H9 (cell line): ENCODE data around the gene ASB4. TPM values are rescaled to one million over a fixed set of nuclear protein-coding genes. Genes with fewer than 3 reads are reported as not detected.

Experiments
- DNase-seq: peaks from one replicate; pipeline ENCODE4 v3.0.0-alpha.2; 2017
- H2AFZ ChIP-seq: one replicate; pipeline ENCODE4 v1.6.1; 2013; ENCODE audit warnings: mild to moderate bottlenecking, low read length, control low read depth, moderate library complexity
- H2AK5ac ChIP-seq: 2 replicates; pipeline ENCODE4 v1.6.1; 2013; ENCODE audit warnings: low read length, control low read depth, mixed read lengths; ENCODE audit not compliant: insufficient read length
- H2BK120ac ChIP-seq: one replicate; pipeline ENCODE4 v1.6.1; 2013; ENCODE audit warnings: low read depth, mild to moderate bottlenecking, low read length, control low read depth, inconsistent platforms; ENCODE audit not compliant: poor library complexity, severe bottlenecking
- H2BK12ac ChIP-seq: 2 replicates; pipeline ENCODE4 v1.6.1; 2013; ENCODE audit warnings: low read length, control low read depth, mixed read lengths, low read depth; ENCODE audit not compliant: insufficient read length
- H2BK15ac ChIP-seq: 2 replicates; pipeline ENCODE4 v1.6.1; 2013; ENCODE audit warnings: low read depth, low read length, control low read depth
- H2BK20ac ChIP-seq: one replicate; pipeline ENCODE4 v1.6.1; 2013; ENCODE audit warnings: low read depth, mild to moderate bottlenecking, low read length, control low read depth, inconsistent platforms; ENCODE audit not compliant: poor library complexity, severe bottlenecking
- H2BK5ac ChIP-seq: 2 replicates; pipeline ENCODE4 v1.6.1; 2013; ENCODE audit warnings: low read length, control low read depth, mixed read lengths; ENCODE audit not compliant: insufficient read length
- H3K14ac ChIP-seq: 2 replicates; pipeline ENCODE4 v1.6.1; 2013; ENCODE audit warnings: low read length, control low read depth; ENCODE audit not compliant: insufficient read depth
- H3K18ac ChIP-seq: 2 replicates; pipeline ENCODE4 v1.6.1; 2013; ENCODE audit warnings: low read depth, mild to moderate bottlenecking, mixed read lengths, low read length, control low read depth; ENCODE audit not compliant: insufficient read length
- H3K23ac ChIP-seq: 2 replicates; pipeline ENCODE4 v1.6.1; 2013; ENCODE audit warnings: low read length, control low read depth, mixed read lengths, low read depth; ENCODE audit not compliant: insufficient read length
- H3K23me2 ChIP-seq: 2 replicates; pipeline ENCODE4 v1.6.1; 2013; ENCODE audit warnings: low read depth, mild to moderate bottlenecking, mixed read lengths, low read length, control low read depth; ENCODE audit not compliant: insufficient read length, poor library complexity, severe bottlenecking
- H3K27ac ChIP-seq: 2 replicates; pipeline ENCODE4 v1.5.1; 2013; ENCODE audit warnings: low read length, control low read depth, mixed read lengths, low read depth; ENCODE audit not compliant: insufficient read length
- H3K27me3 ChIP-seq: 2 replicates; pipeline ENCODE4 v1.6.1; 2013; ENCODE audit warnings: low read length, control low read depth, inconsistent platforms; ENCODE audit not compliant: insufficient read depth
- H3K4ac ChIP-seq: 2 replicates; pipeline ENCODE4 v1.6.1; 2013; ENCODE audit warnings: low read depth, mild to moderate bottlenecking, control low read depth, inconsistent platforms, low read length, moderate library complexity
- H3K4me1 ChIP-seq: 2 replicates; pipeline ENCODE4 v1.6.1; 2013; ENCODE audit warnings: low read length, control low read depth, inconsistent platforms; ENCODE audit not compliant: insufficient read depth
- H3K4me2 ChIP-seq: 2 replicates; pipeline ENCODE4 v1.6.1; 2013; ENCODE audit warnings: low read length, control low read depth, mixed read lengths; ENCODE audit not compliant: insufficient read length, insufficient read depth
- H3K56ac ChIP-seq: 2 replicates; pipeline ENCODE4 v1.6.1; 2013; ENCODE audit warnings: low read depth, mild to moderate bottlenecking, mixed read lengths, low read length, control low read depth; ENCODE audit not compliant: insufficient read length
- H3K79me1 ChIP-seq: 2 replicates; pipeline ENCODE4 v1.6.1; 2013; ENCODE audit warnings: low read depth, mild to moderate bottlenecking, moderate library complexity, low read length, control low read depth, inconsistent platforms; ENCODE audit not compliant: insufficient read depth, poor library complexity, severe bottlenecking
- H3K79me2 ChIP-seq: 2 replicates; pipeline ENCODE4 v1.6.1; 2013; ENCODE audit warnings: low read length, control low read depth, inconsistent platforms; ENCODE audit not compliant: insufficient read depth
- H3K9ac ChIP-seq: 2 replicates; pipeline ENCODE4 v1.6.1; 2013; ENCODE audit warnings: low read length, control low read depth, mixed read lengths; ENCODE audit not compliant: insufficient read length; ENCODE audit errors: extremely low read depth
- H3K9me3 ChIP-seq: one replicate; pipeline ENCODE4 v1.6.1; 2013; ENCODE audit warnings: low read depth, low read length, inconsistent platforms; ENCODE audit not compliant: control insufficient read depth
- H3T11ph ChIP-seq: one replicate; pipeline ENCODE4 v1.6.1; 2013; ENCODE audit warnings: mild to moderate bottlenecking, low read length, control low read depth, inconsistent platforms
- H4K20me1 ChIP-seq: one replicate; pipeline ENCODE4 v1.6.1; 2013; ENCODE audit not compliant: control insufficient read depth, insufficient read length, insufficient read depth
- H4K5ac ChIP-seq: 2 replicates; pipeline ENCODE4 v1.6.1; 2013; ENCODE audit warnings: low read depth, mild to moderate bottlenecking, mixed read lengths, low read length, control low read depth; ENCODE audit not compliant: insufficient read length
- H4K8ac ChIP-seq: replicated peaks from 2 replicates; pipeline ENCODE4 v1.6.1; 2013; ENCODE audit warnings: low read length, control low read depth, mixed read lengths, low read depth; ENCODE audit not compliant: insufficient read length
- H4K91ac ChIP-seq: 2 replicates; pipeline ENCODE4 v1.6.1; 2013; ENCODE audit warnings: low read depth, mild to moderate bottlenecking, moderate library complexity, mixed read lengths, low read length, control low read depth; ENCODE audit not compliant: insufficient read length
- H3K27ac Mint-ChIP-seq, 3 experiments: 2 replicates in 2 of 3; 3 replicates in 1 of 3; pipeline ENCODE4 v1.8.0; 2020 to 2021; ENCODE audit warnings: mixed read lengths in 3 of 3, mild to moderate bottlenecking in 1 of 3, moderate library complexity in 1 of 3
- H3K27me3 Mint-ChIP-seq: 2 replicates; pipeline ENCODE4 v1.8.0; 2021; ENCODE audit warnings: low read depth, mild to moderate bottlenecking, moderate library complexity, mixed read lengths
- H3K36me3 Mint-ChIP-seq, 3 experiments: 2 replicates in 2 of 3; 3 replicates in 1 of 3; pipeline ENCODE4 v1.8.0; 2020 to 2021; ENCODE audit warnings: low read depth in 3 of 3, mixed read lengths in 3 of 3; ENCODE audit not compliant: insufficient read depth in 1 of 3
- H3K4me1 Mint-ChIP-seq, 2 experiments: 2 replicates each; pipeline ENCODE4 v1.8.0; 2020; ENCODE audit warnings: mixed read lengths in 2 of 2
- H3K4me3 Mint-ChIP-seq, 2 experiments: 2 replicates in 1 of 2; 3 replicates in 1 of 2; pipeline ENCODE4 v1.8.0; 2020 to 2021; ENCODE audit warnings: mild to moderate bottlenecking in 2 of 2, mixed read lengths in 2 of 2, moderate library complexity in 1 of 2
- H3K9me3 Mint-ChIP-seq, 2 experiments: 2 replicates in 1 of 2; 3 replicates in 1 of 2; pipeline ENCODE4 v1.8.0; 2020; ENCODE audit warnings: mild to moderate bottlenecking in 2 of 2, mixed read lengths in 2 of 2, moderate library complexity in 1 of 2
- WGBS: extraction: QIAGEN DNeasy Blood & Tissue Kit; methylation state at CpG from one replicate; pipeline ENCODE4 v1.1.7; 2013; ENCODE audit warnings: missing lambda C conversion rate, low lambda C conversion rate, mixed read lengths; ENCODE audit not compliant: insufficient read length; ENCODE audit errors: extremely low coverage; 5-methylcytosine and 5-hydroxymethylcytosine counted together
- total RNA-seq: library from RNA; stranded (reverse); gene quantifications from 2 replicates; pipeline ENCODE4 v1.2.1, GENCODE V29; 2021
- TF ChIP-seq, protein P1 (sequence below): fragments of 200-600 bp; sonication (generic); conservative IDR thresholded peaks from 3 replicates; pipeline ENCODE4 v1.8.0; 2021; ENCODE audit warnings: antibody characterized with exemption, mild to moderate bottlenecking

The ASB4 gene
- total RNA-seq, 1 experiment from 2014 or later = not detected

DNA sequence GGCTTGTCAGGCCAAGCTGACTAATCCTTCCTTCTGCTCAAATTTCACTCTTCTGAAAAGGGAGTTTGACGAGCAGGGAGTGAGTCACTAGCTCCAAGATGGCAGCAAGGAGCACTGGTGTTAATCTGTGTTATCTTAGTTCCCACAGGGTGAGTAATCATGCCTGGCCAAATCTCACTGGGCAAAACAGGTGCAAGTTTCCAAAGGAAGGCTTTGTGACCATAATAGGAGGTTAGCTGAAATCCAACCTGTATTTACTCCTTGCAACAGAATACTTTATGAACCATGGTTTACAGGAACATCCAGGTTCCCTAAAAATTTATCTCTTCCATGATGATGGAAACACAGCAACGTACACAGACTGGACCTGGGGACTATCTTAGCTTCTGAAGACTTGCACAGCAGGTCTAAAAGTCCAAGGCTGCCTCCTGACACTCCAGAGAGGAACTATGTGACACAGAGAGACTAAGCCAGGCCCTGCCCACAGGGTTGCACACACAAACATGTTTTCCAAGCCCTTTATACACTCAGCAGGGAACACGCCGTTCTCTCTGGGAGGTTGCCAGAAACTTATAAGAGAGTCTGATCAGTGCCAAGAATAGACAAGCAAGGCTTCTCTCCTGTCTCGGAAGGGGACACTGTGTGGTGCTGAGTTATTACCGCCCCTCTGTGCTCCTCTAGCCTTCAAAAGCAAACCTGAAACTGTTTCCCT lies 64.2 kb downstream of the ASB4 start:
- Histone ChIP-seq H3K14ac (no peak overlapping the region), H2AK5ac (no peak overlapping the region), H3K23me2 (no peaks in the 10 kb centered on the region), H3T11ph (no peak overlapping the region), H4K91ac (no peak overlapping the region), H3K27ac (no peak overlapping the region), H2BK12ac (no peak overlapping the region), H3K79me1 (no peaks in the 10 kb centered on the region), H3K9me3 (no peaks in the 10 kb centered on the region), H3K4me1 (no peaks in the 10 kb centered on the region), H3K23ac (no peak overlapping the region), H2BK5ac (no peak overlapping the region), H3K4ac (no peak overlapping the region), H2BK120ac (no peak overlapping the region), H2BK15ac (no peak overlapping the region), H4K8ac (no peak overlapping the region), H3K27me3 (no peaks in the 10 kb centered on the region), H2AFZ (no peak overlapping the region), H3K9ac (no peak overlapping the region), H3K18ac (no peak overlapping the region), H4K5ac (no peak overlapping the region), H2BK20ac (no peak overlapping the region), H4K20me1 (no peaks in the 10 kb centered on the region), H3K56ac (no peak overlapping the region), H3K79me2 (no peaks in the 10 kb centered on the region), H3K4me2 (no peak overlapping the region)
- WGBS = no CpG with 5 or more reads among the region's 6 CpGs
- no peak for DNase-seq
- H3K27ac Mint-ChIP-seq = no peak overlapping the region
- TF ChIP-seq, protein P1, sequence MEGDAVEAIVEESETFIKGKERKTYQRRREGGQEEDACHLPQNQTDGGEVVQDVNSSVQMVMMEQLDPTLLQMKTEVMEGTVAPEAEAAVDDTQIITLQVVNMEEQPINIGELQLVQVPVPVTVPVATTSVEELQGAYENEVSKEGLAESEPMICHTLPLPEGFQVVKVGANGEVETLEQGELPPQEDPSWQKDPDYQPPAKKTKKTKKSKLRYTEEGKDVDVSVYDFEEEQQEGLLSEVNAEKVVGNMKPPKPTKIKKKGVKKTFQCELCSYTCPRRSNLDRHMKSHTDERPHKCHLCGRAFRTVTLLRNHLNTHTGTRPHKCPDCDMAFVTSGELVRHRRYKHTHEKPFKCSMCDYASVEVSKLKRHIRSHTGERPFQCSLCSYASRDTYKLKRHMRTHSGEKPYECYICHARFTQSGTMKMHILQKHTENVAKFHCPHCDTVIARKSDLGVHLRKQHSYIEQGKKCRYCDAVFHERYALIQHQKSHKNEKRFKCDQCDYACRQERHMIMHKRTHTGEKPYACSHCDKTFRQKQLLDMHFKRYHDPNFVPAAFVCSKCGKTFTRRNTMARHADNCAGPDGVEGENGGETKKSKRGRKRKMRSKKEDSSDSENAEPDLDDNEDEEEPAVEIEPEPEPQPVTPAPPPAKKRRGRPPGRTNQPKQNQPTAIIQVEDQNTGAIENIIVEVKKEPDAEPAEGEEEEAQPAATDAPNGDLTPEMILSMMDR = no peak
- H3K27me3 Mint-ChIP-seq = no peaks in the 10 kb centered on the region
- H3K9me3 Mint-ChIP-seq = no peaks in the 10 kb centered on the region
- peaks cover 8 to 11% of the 10 kb centered on the region in 2 experiments for H3K4me1 Mint-ChIP-seq
- H3K4me3 Mint-ChIP-seq = no peak overlapping the region
- no peaks in the 10 kb centered on the region for H3K36me3 Mint-ChIP-seq
